Stimulated activated CD4-positive, alpha-beta T cell treated with anti-CD3 and anti-CD28 coated beads, Interleukin-2, amount 100 ng/mL, for 4 hours (primary cell): Measurements from ENCODE around the gene USP10.

Source experiments
- DNase-seq: peaks from one replicate; pipeline ENCODE4 v3.0.0-alpha.2; 2020; ENCODE audit warnings: low read depth

The USP10 gene

DNA sequence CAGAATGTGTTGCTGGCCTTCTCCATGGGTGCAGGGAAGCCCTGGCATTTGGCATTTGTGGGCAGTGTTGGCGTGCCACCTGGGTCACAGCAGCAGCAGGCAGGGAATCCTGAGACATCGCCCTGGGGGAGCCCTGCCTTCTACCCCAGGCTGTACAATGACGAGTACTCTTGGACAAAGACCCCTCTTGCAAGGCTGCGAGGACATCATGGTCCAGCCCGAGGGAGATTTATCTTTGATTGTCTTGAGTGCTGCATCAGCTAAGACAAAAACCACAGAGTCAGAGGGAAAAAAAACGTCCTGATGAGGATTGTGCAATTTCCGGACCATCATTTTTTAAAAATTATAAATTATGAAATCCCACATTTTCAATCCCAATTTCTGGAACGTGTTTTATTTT is 123.7 kb downstream of the USP10 start:
- no peak for DNase-seq

DNA sequence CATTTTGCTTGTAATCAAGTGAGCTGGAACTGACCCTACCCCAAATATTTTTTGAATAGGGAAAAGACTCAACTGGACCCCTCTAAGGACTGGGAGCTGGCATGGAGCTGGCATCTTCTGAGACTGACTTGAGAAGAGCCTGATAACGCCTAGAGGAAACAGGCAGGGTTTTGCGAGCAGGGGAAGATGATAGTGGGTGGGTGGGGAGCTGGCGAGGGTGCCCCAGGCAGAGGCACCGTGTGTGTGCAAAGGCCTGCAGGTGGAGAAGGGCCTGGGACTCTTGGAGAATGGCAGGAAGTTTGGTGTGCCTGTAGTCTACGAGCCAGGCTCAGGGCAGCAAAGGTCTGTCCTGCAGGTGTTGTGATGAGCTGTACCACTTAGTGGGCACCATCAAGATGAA is 124.1 kb downstream of the USP10 start:
- no peak for DNase-seq

DNA sequence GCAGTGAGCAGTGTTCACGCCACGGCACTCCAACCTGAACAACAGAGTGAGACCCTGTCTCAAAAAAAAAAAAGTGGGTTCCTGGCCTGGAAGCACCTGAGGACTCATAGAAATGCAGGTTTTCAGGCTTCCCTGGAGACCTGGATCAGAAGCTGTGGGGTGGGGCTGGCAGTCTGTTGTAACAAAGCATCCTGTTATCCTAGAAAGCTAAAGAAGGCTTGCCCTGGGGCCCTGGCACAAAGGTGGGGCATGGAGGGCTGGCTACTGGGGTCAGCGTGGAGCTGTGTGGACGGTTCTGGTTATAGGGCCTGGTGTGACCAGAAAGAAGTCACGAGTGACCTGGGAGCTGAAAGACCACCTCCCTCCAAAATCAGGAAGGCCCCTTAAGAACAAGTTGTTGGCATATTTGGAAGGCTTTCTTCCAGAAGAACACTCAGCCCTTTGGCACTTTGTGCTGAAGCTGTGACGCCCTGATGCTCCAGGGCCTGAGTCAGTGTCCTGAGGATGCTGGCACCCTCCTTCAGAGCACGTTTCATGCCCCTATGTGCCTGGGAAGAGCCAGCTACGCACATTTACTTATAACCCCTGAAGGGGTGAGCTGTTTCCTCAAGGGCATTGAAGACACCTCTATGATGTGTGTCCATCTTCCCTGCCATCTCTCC is 126.2 kb downstream of the USP10 start:
- no peak for DNase-seq

DNA sequence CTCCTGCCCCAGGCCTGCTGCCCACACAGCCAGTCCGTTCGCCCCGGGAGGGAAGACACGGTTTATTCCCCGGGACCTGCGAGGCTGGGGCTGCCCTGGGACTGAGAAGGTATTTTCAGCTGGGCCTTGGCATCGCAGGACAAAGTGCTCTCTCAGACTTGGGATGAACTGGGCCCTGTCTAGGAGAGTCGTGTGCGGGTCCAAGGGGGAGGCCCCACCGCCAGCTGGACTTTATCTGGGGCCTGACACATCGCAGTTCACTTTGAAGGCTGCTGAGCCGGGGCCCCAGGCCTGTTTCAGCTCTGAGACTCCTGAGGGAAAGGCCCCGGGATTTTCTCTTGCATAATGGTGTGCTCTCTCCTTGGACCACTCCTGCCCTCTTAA is 126.8 kb downstream of the USP10 start:
- no peak for DNase-seq

DNA sequence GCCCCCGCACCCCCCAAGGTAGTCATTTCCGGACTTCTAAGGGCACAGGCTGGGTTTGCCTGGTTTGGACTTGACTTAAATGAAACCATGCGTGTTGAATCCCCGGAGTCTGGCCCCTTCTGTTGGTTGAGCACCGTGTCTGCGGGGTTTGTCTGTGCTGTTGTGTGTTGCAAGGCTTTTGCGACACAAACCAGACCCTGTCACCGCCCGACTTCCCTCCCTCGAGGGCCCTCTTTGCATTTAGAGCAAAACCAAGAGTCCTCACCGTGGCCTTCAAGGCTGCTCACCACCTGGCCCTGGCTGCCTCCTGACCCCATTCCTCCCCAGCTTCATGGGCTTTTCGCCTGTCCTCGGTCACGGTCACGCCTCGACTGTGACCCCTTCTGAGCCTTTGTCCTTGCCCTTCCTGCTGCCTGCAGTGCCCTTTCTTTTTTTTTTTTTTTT is 127.4 kb downstream of the USP10 start:
- no peak for DNase-seq

DNA sequence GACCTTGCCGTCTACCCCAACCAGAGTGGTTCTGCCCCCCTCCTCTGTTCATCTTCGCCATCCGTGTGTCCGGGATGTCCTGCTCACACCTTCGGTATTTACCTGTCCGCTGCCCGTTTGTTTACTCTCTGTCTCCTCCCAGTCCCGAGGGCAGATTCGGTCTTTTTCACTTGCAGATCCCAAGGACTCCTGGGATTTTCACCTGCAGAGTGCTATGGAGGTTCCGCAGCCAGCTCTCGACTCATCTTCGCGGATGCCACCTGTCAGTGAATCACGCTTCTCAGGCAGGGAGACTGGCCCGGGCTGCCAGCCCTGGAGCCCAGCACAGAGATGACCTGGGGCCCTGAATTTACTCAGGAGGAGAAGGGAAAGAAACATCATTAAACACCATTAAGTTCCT is 128.1 kb downstream of the USP10 start:
- DNase-seq = no peak

DNA sequence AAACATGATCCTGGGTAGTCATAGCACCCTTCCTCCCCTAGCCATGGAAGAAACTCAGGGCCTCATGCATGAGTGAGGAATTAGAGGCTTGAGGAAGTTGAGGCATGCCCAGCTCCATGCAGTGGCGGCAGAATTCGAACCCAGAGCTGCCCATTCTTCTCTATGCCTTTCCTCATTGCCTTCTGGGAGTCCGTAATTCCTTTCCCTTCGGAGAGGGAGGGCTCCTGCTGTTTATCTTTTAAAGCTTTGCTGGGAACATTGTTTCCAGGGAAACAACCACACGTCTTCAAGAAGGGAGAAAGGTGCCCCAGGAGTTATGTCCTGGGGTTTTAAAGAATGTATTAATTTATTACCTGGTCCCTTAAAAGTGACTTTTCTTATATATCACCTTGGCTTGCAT is 128.5 kb downstream of the USP10 start:
- DNase-seq = no peak
